GM23248 (cell line): ENCODE results near the gene ACVR2B. TPM values are rescaled to one million over a fixed set of nuclear protein-coding genes. Genes with fewer than 3 reads are reported as not detected.

Experiments
- DNase-seq: peaks from one replicate; pipeline ENCODE4 v3.0.0-alpha.2; 2015
- H2AFZ ChIP-seq: fragments of 200-600 bp; sonication (generic); 2 replicates; pipeline ENCODE4 v1.6.1; 2016; ENCODE audit warnings: antibody characterized with exemption
- H3F3A ChIP-seq: fragments of 200-600 bp; sonication (generic); 2 replicates; pipeline ENCODE4 v1.6.1; 2016; ENCODE audit warnings: mild to moderate bottlenecking, antibody characterized with exemption, mixed run types; ENCODE audit not compliant: insufficient read depth
- H3K27ac ChIP-seq: fragments of 200-600 bp; sonication (generic); 2 replicates; pipeline ENCODE4 v1.5.1; 2016; ENCODE audit warnings: mild to moderate bottlenecking
- H3K27me3 ChIP-seq: fragments of 200-600 bp; sonication (generic); replicated peaks from 2 replicates; pipeline ENCODE4 v1.6.1; 2016; ENCODE audit warnings: mild to moderate bottlenecking; ENCODE audit not compliant: insufficient read depth
- H3K36me3 ChIP-seq: fragments of 200-600 bp; sonication (generic); 2 replicates; pipeline ENCODE4 v1.6.1; 2016; ENCODE audit warnings: low read depth, mild to moderate bottlenecking
- H3K4me1 ChIP-seq: fragments of 200-600 bp; sonication (generic); 2 replicates; pipeline ENCODE4 v1.6.1; 2016; ENCODE audit warnings: mild to moderate bottlenecking; ENCODE audit not compliant: insufficient read depth
- H3K4me2 ChIP-seq: fragments of 200-600 bp; sonication (generic); one replicate; pipeline ENCODE4 v1.6.1; 2016; ENCODE audit warnings: mild to moderate bottlenecking; ENCODE audit not compliant: unreplicated experiment
- H3K4me3 ChIP-seq: fragments of 200-600 bp; sonication (generic); 2 replicates; pipeline ENCODE4 v1.5.1; 2016; ENCODE audit warnings: mild to moderate bottlenecking
- H3K79me2 ChIP-seq: fragments of 200-600 bp; sonication (generic); 2 replicates; pipeline ENCODE4 v1.6.1; 2016; ENCODE audit warnings: mild to moderate bottlenecking; ENCODE audit not compliant: insufficient read depth
- H3K9ac ChIP-seq: fragments of 200-600 bp; sonication (generic); 2 replicates; pipeline ENCODE4 v1.6.1; 2016; ENCODE audit warnings: mild to moderate bottlenecking
- H3K9me2 ChIP-seq: fragments of 200-600 bp; sonication (generic); 2 replicates; pipeline ENCODE4 v1.6.1; 2016; ENCODE audit warnings: mixed run types, mild to moderate bottlenecking, moderate library complexity; ENCODE audit not compliant: insufficient read depth
- H3K9me3 ChIP-seq: fragments of 200-600 bp; sonication (generic); one replicate; pipeline ENCODE4 v1.6.1; 2017; ENCODE audit warnings: low read depth
- H4K20me1 ChIP-seq: fragments of 200-600 bp; sonication (generic); 2 replicates; pipeline ENCODE4 v1.6.0; 2016; ENCODE audit not compliant: insufficient read depth
- EZH2 ChIP-seq: fragments of 200-600 bp; sonication (generic); IDR thresholded peaks from 2 replicates; pipeline ENCODE4 v1.6.1; 2018; ENCODE audit warnings: antibody characterized with exemption, mild to moderate bottlenecking; ENCODE audit not compliant: insufficient read depth, poor library complexity, severe bottlenecking
- EZH2phosphoT487 ChIP-seq: fragments of 200-600 bp; sonication (generic); IDR thresholded peaks from 2 replicates; pipeline ENCODE4 v1.6.1; 2018; ENCODE audit warnings: antibody characterized with exemption, moderate library complexity, mild to moderate bottlenecking, low read depth; ENCODE audit not compliant: insufficient read depth
- WGBS, 2 experiments: methylation state at CpG; one replicate each; pipeline ENCODE4 v1.1.6; 2015 to 2017; ENCODE audit warnings: low lambda C conversion rate in 2 of 2, low coverage in 1 of 2; ENCODE audit errors: missing lambda C conversion rate in 2 of 2; 5-methylcytosine and 5-hydroxymethylcytosine counted together
- in situ Hi-C: fragments of 300-500 bp; cut with MboI; formaldehyde crosslinking; loops from 2 replicates; pipeline ENCODE4 v1.15.0; 2020
- polyA plus RNA-seq: library from polyadenylated mRNA; unstranded; fragments of >200 nt; fragmentation: Nextera tagmentation; extraction: Ambion mirVana; gene quantifications from 2 replicates; pipeline ENCODE4 v1.2.1, GENCODE V29; 2016
- total RNA-seq: library from RNA; depleted of rRNA; stranded (reverse); fragments of >200 nt; shearing (Covaris generic); gene quantifications from 2 replicates; pipeline ENCODE4 v1.2.3, GENCODE V29; 2014

The ACVR2B gene
- total and polyA plus RNA-seq, 2 experiments from 2014 or later = 0.16 to 0.76 TPM

GRCh38 chr3:38457111-38458003 lies 3.7 kb downstream of the ACVR2B start:
- H3F3A ChIP-seq = peaks cover 4% of the 10 kb centered on the region; the same call in 1 of the 2 replicates
- no peaks in the 10 kb centered on the region for H4K20me1 ChIP-seq
- no peaks in the 10 kb centered on the region for H3K4me1 ChIP-seq
- H3K27me3 ChIP-seq = no peaks in the 10 kb centered on the region
- DNase-seq = no peak
- no peak overlapping the region for H2AFZ ChIP-seq
- in situ Hi-C loops = no loop called here
- H3K79me2 ChIP-seq = no peaks in the 10 kb centered on the region
- no peak overlapping the region for H3K4me3 ChIP-seq
- no peak overlapping the region for H3K27ac ChIP-seq
- H3K36me3 ChIP-seq = no peaks in the 10 kb centered on the region
- WGBS, 2 experiments = 78 to 81% methylated on average over 9 of the region's 9 CpGs
- H3K9ac ChIP-seq = no peak overlapping the region
- no peak overlapping the region for H3K4me2 ChIP-seq
- H3K9me2 ChIP-seq = no peaks in the 10 kb centered on the region
- H3K9me3 ChIP-seq = no peaks in the 10 kb centered on the region
- no peak for TF ChIP-seq EZH2phosphoT487
- no peak for TF ChIP-seq EZH2

DNA sequence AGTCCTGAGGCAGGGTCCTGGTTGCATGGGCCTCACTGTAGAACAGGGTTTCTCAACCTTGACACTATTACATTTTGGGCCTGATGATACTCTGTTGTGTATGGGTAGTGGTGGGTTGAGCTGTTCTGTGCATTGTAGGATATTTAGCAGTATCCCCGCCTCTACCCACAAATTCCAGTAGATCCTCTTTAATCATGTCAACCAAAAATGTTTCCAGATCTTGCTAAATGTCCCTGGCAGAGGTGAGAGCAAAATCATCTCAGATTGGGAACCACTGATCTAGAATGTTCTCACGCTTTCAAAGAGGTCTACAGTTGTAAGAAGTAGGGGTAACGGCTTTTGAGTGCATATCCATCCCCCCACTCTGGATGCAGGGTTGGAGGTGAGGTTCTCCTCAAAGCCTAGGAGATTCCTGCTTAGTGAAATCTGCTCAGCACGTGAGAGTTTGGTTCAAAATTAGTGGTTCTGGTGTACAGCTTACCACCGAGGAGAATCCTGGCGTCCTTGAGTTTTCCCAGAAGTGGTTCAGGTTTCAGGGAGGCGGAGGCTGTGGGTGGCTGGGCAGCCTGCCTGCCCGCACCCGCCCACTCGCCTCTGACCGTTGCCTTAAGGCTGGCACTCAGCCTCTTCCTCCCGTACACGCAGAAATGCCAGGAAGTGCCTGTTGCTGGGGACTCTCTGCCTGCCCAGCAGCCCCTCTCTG lies 5.3 kb downstream of the ACVR2B start:
- H3K9me3 ChIP-seq = no peaks in the 10 kb centered on the region
- no peak overlapping the region for H3K9ac ChIP-seq
- TF ChIP-seq EZH2 (no peak), EZH2phosphoT487 (no peak)
- no peaks in the 10 kb centered on the region for H3K4me1 ChIP-seq
- no peaks in the 10 kb centered on the region for H3F3A ChIP-seq
- no peak overlapping the region for H2AFZ ChIP-seq
- in situ Hi-C loops = no loop called here
- no peaks in the 10 kb centered on the region for H3K9me2 ChIP-seq
- H3K4me2 ChIP-seq = no peak overlapping the region
- DNase-seq = no peak
- no peaks in the 10 kb centered on the region for H4K20me1 ChIP-seq
- 66 to 69% methylated on average over 13 of the region's 13 CpGs for WGBS, 2 experiments
- no peaks in the 10 kb centered on the region for H3K79me2 ChIP-seq
- H3K4me3 ChIP-seq = no peak overlapping the region
- no peaks in the 10 kb centered on the region for H3K36me3 ChIP-seq
- H3K27me3 ChIP-seq = no peaks in the 10 kb centered on the region
- no peak overlapping the region for H3K27ac ChIP-seq

DNA sequence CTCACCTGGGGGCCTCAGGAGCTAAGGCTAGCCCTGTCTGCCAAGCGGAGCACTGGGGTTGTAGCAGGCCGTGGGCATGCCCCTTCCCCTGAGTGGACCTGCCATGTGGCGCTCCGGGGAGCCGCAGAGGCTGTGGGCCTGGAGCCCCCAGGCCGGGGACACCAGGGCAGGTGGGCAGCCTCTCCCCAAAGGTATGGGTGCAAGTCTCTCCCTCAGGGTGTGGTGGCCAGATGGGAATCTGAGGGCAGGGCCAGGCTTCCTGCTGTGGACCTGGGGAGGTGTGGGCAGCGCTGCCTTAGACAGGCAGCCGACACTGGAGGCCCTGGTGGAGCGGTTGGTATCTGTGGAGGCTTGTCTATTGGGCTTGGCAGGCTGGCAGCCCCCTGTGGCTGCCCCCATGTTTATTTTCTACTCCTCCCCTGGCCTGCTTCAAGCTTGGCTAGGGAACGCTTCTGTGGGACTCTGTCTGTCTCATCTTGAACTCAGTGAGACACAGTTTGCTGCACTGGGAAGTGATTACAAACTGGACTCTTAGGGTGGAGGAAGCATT lies 5.9 kb downstream of the ACVR2B start:
- no peaks in the 10 kb centered on the region for H3K36me3 ChIP-seq
- H3K4me2 ChIP-seq = no peak overlapping the region
- no peaks in the 10 kb centered on the region for H3K9me3 ChIP-seq
- in situ Hi-C loops = no loop called here
- H3K79me2 ChIP-seq = no peaks in the 10 kb centered on the region
- no peak overlapping the region for H2AFZ ChIP-seq
- no peak overlapping the region for H3K9ac ChIP-seq
- H3K4me1 ChIP-seq = no peaks in the 10 kb centered on the region
- no peaks in the 10 kb centered on the region for H3K9me2 ChIP-seq
- no peaks in the 10 kb centered on the region for H3K27me3 ChIP-seq
- H4K20me1 ChIP-seq = no peaks in the 10 kb centered on the region
- no peak overlapping the region for H3K27ac ChIP-seq
- no peaks in the 10 kb centered on the region for H3F3A ChIP-seq
- WGBS, 2 experiments = 94 to 96% methylated on average over 10 of the region's 10 CpGs
- TF ChIP-seq EZH2 = no peak
- TF ChIP-seq EZH2phosphoT487 = no peak
- no peak for DNase-seq
- H3K4me3 ChIP-seq = no peak overlapping the region

DNA sequence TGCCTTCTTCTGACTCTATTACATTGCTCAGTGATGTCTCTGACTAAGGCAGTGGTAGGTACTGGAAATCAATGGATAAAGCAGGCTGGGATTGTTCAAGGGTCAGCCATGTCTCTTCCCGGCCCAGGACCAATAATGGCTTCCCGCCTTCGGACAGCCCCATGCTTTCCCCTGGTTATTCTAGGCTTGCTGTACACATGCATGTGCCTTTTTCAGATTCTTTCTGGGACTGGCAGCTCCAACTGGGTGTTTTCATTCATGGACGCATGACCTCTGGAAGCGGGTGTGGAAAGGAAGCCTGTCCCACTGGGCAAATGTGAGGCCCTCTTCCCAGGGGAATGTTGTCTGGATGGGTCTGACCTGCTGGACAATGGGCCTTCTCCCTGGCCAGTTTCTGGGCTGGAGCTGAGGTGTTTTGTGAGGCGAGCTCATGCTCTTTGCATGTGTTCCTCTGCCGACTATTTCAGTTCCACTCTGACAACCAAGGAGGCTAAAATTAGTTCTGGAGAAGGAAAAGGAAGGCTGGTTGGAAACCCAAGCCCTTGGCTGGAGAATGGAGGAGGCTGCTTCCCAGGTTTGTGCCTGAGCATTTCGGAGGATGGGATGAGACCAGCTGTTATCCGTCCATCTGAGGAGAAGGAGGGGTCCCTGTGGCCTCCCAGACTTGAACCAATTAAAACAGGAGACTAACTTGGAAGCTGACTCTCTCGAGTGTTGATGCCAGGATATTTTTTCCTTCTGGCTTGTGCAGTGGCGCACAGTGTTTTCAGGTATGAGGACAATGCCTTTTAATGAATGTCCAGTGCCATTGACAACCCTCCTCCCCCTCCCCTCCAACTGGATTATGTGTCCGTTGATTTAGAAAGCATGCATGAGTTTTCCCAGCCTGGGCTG lies 6.9 kb downstream of the ACVR2B start:
- Histone ChIP-seq H3K4me3 (no peak overlapping the region), H3K36me3 (no peaks in the 10 kb centered on the region), H3K9me2 (no peaks in the 10 kb centered on the region), H3K79me2 (no peaks in the 10 kb centered on the region), H2AFZ (no peak overlapping the region), H3K27me3 (no peaks in the 10 kb centered on the region), H3K4me1 (no peaks in the 10 kb centered on the region), H3K27ac (no peak overlapping the region), H3F3A (no peaks in the 10 kb centered on the region), H3K9me3 (no peaks in the 10 kb centered on the region), H3K9ac (no peak overlapping the region), H3K4me2 (no peak overlapping the region), H4K20me1 (no peaks in the 10 kb centered on the region)
- DNase-seq = no peak
- in situ Hi-C loops = no loop called here
- TF ChIP-seq EZH2 (no peak), EZH2phosphoT487 (no peak)
- WGBS, 2 experiments = 75 to 79% methylated on average over 12 of the region's 12 CpGs
